ENCODE results near the gene RAMP2. TPM values are rescaled to one million over a fixed set of nuclear protein-coding genes. Genes with fewer than 3 reads are reported as not detected.

Gene RAMP2
- total RNA-seq, 4 donors from 2014 or later, result 6.1 to 88.0 (median 23.4) TPM

DNA sequence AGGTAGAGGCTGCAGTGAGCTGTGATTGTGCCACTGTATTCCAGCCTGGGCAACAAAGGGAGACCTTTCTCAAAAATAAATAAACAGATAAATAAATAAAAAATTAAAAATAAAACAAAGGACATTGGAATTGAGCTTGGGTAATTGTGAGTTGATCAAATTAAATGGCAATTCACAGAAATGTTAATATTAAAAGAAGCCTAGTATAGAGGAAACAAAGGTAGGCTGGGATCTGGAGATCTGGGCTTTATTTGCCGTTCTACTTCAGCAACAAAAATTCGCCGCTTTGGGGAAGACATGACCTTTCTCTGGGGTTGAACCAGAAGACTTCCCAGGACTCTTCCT, 11.9 kb downstream of the RAMP2 start:
- 0 to 4% methylated on average over 3 of the region's 3 CpGs for WGBS, 2 donors (ENCODE audit: low coverage in 1 of 2)
- DNase-seq, result no peak
- in situ Hi-C loops (cut with MboI; ENCODE audit: low pct_ligation_motif_present in 1 of 4, low pct_unique_long_range_greater_than_20kb in 1 of 4, low sequenced_read_pairs in 3 of 4), result no loop called here
- no peak for TF ChIP-seq EP300 (IDR thresholded peaks at IDR 0.05; ENCODE audit: low read depth)
- intact Hi-C loops (cut with DNase I; ENCODE audit: low total_unique reads), result loop anchor here (5.0 kb wide), 1 partner anchor 986 kb away; the partner anchor contains the start of gene JUP
- Histone ChIP-seq H3K27ac (peak overlapping the region; percentile 86 to 89 (median 88)), H3K4me1 (peaks cover 3 to 27% (median 15%) of the 10 kb centered on the region in 4 donors), H3K4me3 (peak overlapping the region in 3 of 4 donors; percentile 69 to 77 (median 75)), H3K9me3 (no peaks in the 10 kb centered on the region), H3K36me3 (peaks cover 0 to 18% (median 9%) of the 10 kb centered on the region in 4 donors), H3K27me3 (no peaks in the 10 kb centered on the region)

DNA sequence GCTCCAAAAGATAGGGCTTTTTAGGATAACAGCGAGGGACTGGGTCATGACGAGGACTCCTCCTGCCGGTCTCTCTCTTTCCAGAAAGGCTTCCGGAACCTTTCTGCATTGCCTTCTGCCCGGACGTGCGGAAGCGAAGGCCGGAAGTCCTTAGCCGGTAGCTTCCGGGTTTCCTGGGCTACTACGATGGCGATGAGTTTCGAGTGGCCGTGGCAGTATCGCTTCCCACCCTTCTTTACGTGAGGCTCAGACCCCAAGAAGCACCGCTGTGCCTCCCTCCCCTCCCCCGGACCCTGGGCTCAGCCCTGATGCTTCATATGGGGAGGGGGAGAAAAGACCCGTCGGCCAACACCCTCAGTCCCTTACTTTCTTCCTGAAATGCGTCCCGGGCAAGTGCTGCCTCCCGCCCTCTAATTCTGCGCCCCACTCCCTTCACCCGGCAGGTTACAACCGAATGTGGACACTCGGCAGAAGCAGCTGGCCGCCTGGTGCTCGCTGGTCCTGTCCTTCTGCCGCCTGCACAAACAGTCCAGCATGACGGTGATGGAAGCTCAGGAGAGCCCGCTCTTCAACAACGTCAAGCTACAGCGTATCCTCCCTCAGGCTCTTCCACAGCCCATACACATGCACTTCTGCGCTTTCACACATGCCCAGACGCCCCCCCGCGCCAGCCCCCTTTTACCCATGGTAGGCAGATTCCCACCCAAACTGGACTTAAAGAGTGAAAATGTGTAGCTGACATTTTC, 12.4 kb downstream of the RAMP2 start, which contains the start of gene VPS25:
Gene VPS25 (plus strand): TSS at position 160 of the 746 bp plus-strand sequence. CDS start 27 bp downstream, at position 187.
- H3K4me3 ChIP-seq, result peak within 1 kb of the TSS; percentile 60 to 77 (median 72)
- peaks cover 0 to 22% (median 10%) of the 10 kb centered on the region in 4 donors for H3K36me3 ChIP-seq
- no peaks in the 10 kb centered on the region for H3K9me3 ChIP-seq
- peaks cover 3 to 27% (median 15%) of the 10 kb centered on the region in 4 donors for H3K4me1 ChIP-seq
- TF ChIP-seq, protein P1, sequence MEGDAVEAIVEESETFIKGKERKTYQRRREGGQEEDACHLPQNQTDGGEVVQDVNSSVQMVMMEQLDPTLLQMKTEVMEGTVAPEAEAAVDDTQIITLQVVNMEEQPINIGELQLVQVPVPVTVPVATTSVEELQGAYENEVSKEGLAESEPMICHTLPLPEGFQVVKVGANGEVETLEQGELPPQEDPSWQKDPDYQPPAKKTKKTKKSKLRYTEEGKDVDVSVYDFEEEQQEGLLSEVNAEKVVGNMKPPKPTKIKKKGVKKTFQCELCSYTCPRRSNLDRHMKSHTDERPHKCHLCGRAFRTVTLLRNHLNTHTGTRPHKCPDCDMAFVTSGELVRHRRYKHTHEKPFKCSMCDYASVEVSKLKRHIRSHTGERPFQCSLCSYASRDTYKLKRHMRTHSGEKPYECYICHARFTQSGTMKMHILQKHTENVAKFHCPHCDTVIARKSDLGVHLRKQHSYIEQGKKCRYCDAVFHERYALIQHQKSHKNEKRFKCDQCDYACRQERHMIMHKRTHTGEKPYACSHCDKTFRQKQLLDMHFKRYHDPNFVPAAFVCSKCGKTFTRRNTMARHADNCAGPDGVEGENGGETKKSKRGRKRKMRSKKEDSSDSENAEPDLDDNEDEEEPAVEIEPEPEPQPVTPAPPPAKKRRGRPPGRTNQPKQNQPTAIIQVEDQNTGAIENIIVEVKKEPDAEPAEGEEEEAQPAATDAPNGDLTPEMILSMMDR (IDR thresholded peaks at IDR 0.05), result peak in 1 of 5 experiments; percentile 9
- no peak for TF ChIP-seq EP300 (IDR thresholded peaks at IDR 0.05; ENCODE audit: low read depth)
- TF ChIP-seq POLR2AphosphoS5 (IDR thresholded peaks at IDR 0.05), result peak; percentile 53 to 86 (median 83)
- TF ChIP-seq POLR2A (IDR thresholded peaks at IDR 0.05), result peak; percentile 68
- WGBS, 2 donors (ENCODE audit: low coverage in 1 of 2), result 0 to 2% methylated on average over 2 to 36 of the region's 39 CpGs
- peak; percentile 84 for DNase-seq
- H3K27ac ChIP-seq, result peak within 1 kb of the TSS; percentile 86 to 89 (median 88)
- in situ Hi-C loops (cut with MboI; ENCODE audit: low pct_ligation_motif_present in 1 of 4, low pct_unique_long_range_greater_than_20kb in 1 of 4, low sequenced_read_pairs in 3 of 4) (no loop called here), intact Hi-C loops (cut with DNase I; ENCODE audit: low total_unique reads) (loop anchor here (5.0 kb wide), 1 partner anchor 986 kb away; the partner anchor contains the start of gene JUP)
- no peaks in the 10 kb centered on the region for H3K27me3 ChIP-seq

DNA sequence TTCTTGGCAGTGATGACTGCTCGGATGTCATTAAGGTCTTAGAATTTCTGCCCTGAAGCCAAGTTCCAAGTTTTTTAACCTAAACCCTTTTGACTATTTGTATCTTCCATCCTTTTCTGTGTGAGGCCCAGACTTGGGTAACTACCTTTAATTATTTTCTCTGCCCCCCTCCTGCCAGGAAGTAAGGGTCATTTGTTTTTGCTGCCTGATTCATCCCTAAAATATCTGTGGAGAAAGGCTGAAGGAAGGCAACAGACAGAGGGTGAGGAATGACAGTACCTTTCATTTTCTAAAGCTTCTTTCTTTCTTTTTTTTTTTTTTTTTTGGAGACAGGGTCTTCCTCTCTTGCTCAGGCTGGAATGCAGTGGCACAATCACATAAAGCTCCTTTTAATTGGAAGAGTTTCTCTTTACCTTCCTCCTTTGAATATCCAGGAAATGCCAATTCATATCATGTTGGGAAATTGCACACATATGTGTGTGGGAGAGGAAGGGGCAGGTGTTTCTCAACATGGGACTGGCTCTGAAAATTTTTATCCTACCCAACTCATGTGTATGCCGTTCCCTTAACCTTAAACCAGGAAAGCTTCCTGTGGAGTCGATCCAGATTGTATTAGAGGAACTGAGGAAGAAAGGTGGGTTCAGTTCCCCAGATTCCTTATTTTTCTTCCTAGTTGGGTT, 13.2 kb downstream of the RAMP2 start:
- Histone ChIP-seq H3K27me3 (no peaks in the 10 kb centered on the region), H3K4me1 (peaks cover 3 to 33% (median 19%) of the 10 kb centered on the region in 4 donors), H3K9me3 (no peaks in the 10 kb centered on the region), H3K4me3 (peak overlapping the region in 3 of 4 donors; percentile 69 to 77 (median 75)), H3K36me3 (peaks cover 0 to 27% (median 11%) of the 10 kb centered on the region in 4 donors), H3K27ac (peak overlapping the region in 3 of 4 donors; percentile 86 to 89 (median 88))
- TF ChIP-seq POLR2AphosphoS5 (IDR thresholded peaks at IDR 0.05), result no peak
- intact Hi-C loops (cut with DNase I; ENCODE audit: low total_unique reads) (loop anchor here (5.0 kb wide), 1 partner anchor 987 kb away; the partner anchor contains the start of gene JUP), in situ Hi-C loops (cut with MboI; ENCODE audit: low pct_ligation_motif_present in 1 of 4, low pct_unique_long_range_greater_than_20kb in 1 of 4, low sequenced_read_pairs in 3 of 4) (no loop called here)
- 61 to 68% methylated on average over 3 of the region's 3 CpGs for WGBS, 2 donors (ENCODE audit: low coverage in 1 of 2)
- DNase-seq, result no peak

DNA sequence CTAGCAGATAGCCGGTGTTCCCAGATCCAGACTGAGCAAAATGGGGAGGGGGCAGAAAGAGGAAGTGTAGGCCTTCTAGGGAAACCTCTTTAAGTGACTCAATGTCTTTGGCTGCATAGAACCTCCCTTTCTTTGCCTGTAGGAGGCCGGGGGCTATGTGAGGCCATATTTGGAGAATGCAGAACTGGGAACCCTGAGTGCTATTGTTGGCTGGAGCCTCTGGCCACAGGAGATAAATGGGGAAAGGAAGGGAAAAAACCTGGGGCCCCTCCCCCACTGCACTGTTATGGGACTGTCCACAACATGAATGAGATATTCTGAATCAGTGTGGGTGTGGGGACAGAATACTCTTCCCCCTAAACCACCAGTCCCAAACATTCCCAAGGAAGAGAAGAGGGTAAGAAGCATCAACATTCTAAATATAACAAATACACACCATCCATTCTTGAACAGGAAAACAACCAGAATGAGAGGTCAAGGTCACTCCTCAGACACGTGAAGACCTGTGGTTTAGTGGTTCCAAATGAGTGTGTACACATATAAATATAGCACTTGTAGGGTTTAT, 14.6 kb downstream of the RAMP2 start:
- H3K9me3 ChIP-seq, result no peaks in the 10 kb centered on the region
- H3K27ac ChIP-seq, result no peak overlapping the region
- no peak overlapping the region for H3K4me3 ChIP-seq
- peaks cover 3 to 44% (median 32%) of the 10 kb centered on the region in 4 donors for H3K4me1 ChIP-seq
- in situ Hi-C loops (cut with MboI; ENCODE audit: low pct_ligation_motif_present in 1 of 4, low pct_unique_long_range_greater_than_20kb in 1 of 4, low sequenced_read_pairs in 3 of 4), result no loop called here
- intact Hi-C loops (cut with DNase I; ENCODE audit: low total_unique reads), result no loop called here
- peaks cover 0 to 27% (median 11%) of the 10 kb centered on the region in 4 donors for H3K36me3 ChIP-seq
- TF ChIP-seq EP300 (IDR thresholded peaks at IDR 0.05; ENCODE audit: low read depth) (no peak), POLR2A (IDR thresholded peaks at IDR 0.05) (no peak), POLR2AphosphoS5 (IDR thresholded peaks at IDR 0.05) (no peak)
- TF ChIP-seq, protein P1 (IDR thresholded peaks at IDR 0.05), result no peak
- peaks cover 5% of the 10 kb centered on the region for H3K27me3 ChIP-seq
- no peak for DNase-seq
- 71 to 92% methylated on average over 2 to 3 of the region's 3 CpGs for WGBS, 2 donors (ENCODE audit: low coverage in 1 of 2)
